Smooth muscle cell of the coronary artery (primary cell): Measurements from ENCODE around the gene ZNF148. TPM values are rescaled to one million over a fixed set of nuclear protein-coding genes. Genes with fewer than 3 reads are reported as not detected.

Experiments
- total RNA-seq: library from RNA; depleted of rRNA; stranded (reverse); fragments of >200 nt; gene quantifications from 2 replicates; pipeline ENCODE4 v1.2.3, GENCODE V29; 2014; ENCODE audit warnings: low replicate concordance

ZNF148 gene
- 22.0 and 46.6 TPM in 2 replicates for total RNA-seq

GRCh38 chr3:125374996-125375941 is at the start of gene ZNF148:
ZNF148 (minus strand) TSS chr3:125375325; CDS start chr3:125313640, 61,685 bp downstream.

GRCh38 chr3:125212509-125213363 is 162.4 kb downstream of the ZNF148 start, which contains the start of gene SLC12A8:
SLC12A8 (minus strand) TSS chr3:125212748; CDS start chr3:125211349, 1,399 bp downstream.

Other genes with a start within 250 kb of the ZNF148 start
- 4.9 and 8.4 TPM in 2 replicates for gene SLC12A8, start 162.6 kb downstream of the ZNF148 start, total RNA-seq
- 27.4 and 27.6 TPM in 2 replicates for gene SNX4, start 144.9 kb upstream of the ZNF148 start, total RNA-seq
- 8.3 and 9.0 TPM in 2 replicates for gene OSBPL11, start 220.2 kb upstream of the ZNF148 start, total RNA-seq